Ishikawa (cell line): ENCODE data around the gene SLC25A52.

Experiments
- EP300 ChIP-seq: IDR thresholded peaks from 2 replicates; pipeline ENCODE4 v1.6.1; 2012; ENCODE audit warnings: borderline replicate concordance
- RAD21 ChIP-seq: IDR thresholded peaks from 2 replicates; pipeline ENCODE4 v1.6.1; 2012; ENCODE audit warnings: low read depth
- TCF12 ChIP-seq: IDR thresholded peaks from 2 replicates; pipeline ENCODE4 v1.6.1; 2012; ENCODE audit warnings: low read depth
- TF ChIP-seq, protein P1 (sequence below): IDR thresholded peaks from 2 replicates; pipeline ENCODE4 v1.6.1; 2012; ENCODE audit warnings: low read depth, mild to moderate bottlenecking

GRCh38 chr18:31760695-31761094 is at the start of gene SLC25A52:
- no peak for TF ChIP-seq RAD21
- no peak for TF ChIP-seq EP300
- TF ChIP-seq, protein P1, sequence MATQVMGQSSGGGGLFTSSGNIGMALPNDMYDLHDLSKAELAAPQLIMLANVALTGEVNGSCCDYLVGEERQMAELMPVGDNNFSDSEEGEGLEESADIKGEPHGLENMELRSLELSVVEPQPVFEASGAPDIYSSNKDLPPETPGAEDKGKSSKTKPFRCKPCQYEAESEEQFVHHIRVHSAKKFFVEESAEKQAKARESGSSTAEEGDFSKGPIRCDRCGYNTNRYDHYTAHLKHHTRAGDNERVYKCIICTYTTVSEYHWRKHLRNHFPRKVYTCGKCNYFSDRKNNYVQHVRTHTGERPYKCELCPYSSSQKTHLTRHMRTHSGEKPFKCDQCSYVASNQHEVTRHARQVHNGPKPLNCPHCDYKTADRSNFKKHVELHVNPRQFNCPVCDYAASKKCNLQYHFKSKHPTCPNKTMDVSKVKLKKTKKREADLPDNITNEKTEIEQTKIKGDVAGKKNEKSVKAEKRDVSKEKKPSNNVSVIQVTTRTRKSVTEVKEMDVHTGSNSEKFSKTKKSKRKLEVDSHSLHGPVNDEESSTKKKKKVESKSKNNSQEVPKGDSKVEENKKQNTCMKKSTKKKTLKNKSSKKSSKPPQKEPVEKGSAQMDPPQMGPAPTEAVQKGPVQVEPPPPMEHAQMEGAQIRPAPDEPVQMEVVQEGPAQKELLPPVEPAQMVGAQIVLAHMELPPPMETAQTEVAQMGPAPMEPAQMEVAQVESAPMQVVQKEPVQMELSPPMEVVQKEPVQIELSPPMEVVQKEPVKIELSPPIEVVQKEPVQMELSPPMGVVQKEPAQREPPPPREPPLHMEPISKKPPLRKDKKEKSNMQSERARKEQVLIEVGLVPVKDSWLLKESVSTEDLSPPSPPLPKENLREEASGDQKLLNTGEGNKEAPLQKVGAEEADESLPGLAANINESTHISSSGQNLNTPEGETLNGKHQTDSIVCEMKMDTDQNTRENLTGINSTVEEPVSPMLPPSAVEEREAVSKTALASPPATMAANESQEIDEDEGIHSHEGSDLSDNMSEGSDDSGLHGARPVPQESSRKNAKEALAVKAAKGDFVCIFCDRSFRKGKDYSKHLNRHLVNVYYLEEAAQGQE, result no peak
- TF ChIP-seq TCF12, result no peak
